ENCODE measurements around the gene ZNF12.
"Not testable (repeated sequence)": the region's sequence is repeated elsewhere in the genome, so short reads cannot be mapped to it uniquely, and the experiment has no call there.

Gene ZNF12

GRCh38 chr7:6691609-6692106 lies 15.1 kb downstream of the ZNF12 start:
- DNase-seq (ENCODE audit: low read depth in 2 of 3, low spot score in 2 of 3) = no peak

GRCh38 chr7:6691103-6691502 lies 15.6 kb downstream of the ZNF12 start:
- DNase-seq (ENCODE audit: low read depth in 2 of 3, low spot score in 2 of 3) = no peak

- no peak for DNase-seq (ENCODE audit: low read depth in 2 of 3, low spot score in 2 of 3)
Observed at GRCh38 chr7:6680146-6680545, 26.6 kb downstream of the ZNF12 start.

DNA sequence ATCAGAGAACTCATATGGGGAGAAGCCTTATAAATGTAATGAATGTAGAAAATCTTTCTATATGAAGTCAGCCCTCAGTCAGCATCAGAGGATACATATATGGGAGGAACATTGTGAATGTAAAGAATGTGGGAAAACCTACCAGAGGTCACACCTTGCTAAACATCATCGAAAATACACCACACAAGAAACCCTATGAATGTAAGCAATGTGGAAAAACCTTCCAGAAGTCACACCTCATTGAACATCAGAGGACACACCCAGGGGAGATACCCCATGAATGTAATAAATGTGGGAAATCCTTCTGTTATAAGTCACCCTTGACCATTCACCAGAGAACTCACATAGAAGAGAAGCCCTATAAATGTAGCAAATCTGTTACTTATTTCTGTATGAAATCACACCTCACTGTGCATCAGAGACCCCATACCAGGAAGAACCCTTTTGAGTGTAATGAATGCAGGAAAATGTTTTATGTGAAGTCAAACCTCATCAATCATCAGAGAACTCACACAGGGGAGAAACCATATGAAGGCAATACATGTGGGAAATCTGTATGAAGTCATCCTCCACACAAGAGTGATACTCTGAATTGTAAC lies 30.8 kb downstream of the ZNF12 start:
- no peak for DNase-seq (ENCODE audit: low read depth in 2 of 3, low spot score in 2 of 3)

- not testable (repeated sequence) for DNase-seq (ENCODE audit: low read depth in 2 of 3, low spot score in 2 of 3)
Observed at GRCh38 chr7:6670851-6671250, 35.9 kb downstream of the ZNF12 start.

GRCh38 chr7:6658618-6659345 lies 48.0 kb downstream of the ZNF12 start:
- no peak for DNase-seq (ENCODE audit: low read depth in 2 of 3, low spot score in 2 of 3)

DNA sequence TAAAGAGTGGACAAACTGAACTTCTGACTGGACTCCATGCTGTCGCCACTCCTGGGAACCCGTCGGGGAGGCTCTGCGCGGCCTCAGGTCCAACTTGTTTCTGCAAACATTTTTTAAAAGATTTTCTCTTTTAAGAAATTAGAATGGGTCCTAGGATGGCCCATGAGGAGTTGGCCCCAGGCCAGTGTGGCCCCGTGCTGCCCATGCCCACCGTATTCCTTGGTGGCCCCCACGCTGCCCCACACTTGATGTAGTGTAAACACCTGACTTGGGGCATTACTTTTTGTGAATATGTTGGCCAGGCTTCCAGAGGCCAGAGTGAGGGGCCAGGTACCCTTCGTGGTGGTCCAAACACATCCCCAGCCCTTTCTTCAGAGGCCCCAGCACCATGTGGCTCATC lies 50.3 kb downstream of the ZNF12 start:
- no peak for DNase-seq (ENCODE audit: low read depth in 2 of 3, low spot score in 2 of 3)

DNA sequence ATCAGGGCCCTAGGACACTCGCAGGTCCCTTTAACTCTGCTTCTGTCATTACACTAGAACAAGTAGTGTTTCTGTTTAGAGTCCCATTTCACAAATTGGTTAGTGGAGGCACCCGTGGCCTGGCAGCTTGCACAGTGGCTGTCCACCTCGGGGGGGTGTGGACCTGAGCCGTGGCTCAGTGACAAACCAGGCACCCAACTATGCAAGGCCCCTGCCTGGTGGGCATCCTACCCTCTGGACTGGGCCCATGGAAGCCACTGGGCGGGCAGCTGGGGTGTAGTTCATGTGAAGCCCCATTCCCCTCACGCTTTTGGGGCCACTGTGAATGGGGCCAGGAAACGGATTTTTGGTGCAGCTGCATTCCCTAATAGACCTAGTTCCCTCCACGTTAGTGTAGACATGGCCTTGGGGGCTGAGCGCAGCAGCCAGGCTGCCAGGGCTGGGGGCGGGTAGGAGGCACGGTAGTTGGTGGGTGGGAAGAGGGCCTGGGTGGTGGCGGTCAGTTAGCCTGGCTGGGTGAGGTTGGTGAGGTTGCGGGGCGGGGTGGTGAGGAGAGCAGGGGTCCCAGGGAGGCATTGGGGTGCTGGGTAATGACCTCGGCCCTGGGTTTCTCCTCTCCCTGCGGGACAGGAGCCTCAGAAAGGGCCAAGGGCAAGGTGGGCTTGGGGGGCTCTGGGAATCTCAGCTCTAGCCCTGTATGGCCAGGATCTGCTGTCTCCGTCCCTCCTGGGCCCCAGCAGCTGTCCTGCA lies 50.9 kb downstream of the ZNF12 start:
- no peak for DNase-seq (ENCODE audit: low read depth in 2 of 3, low spot score in 2 of 3)

DNA sequence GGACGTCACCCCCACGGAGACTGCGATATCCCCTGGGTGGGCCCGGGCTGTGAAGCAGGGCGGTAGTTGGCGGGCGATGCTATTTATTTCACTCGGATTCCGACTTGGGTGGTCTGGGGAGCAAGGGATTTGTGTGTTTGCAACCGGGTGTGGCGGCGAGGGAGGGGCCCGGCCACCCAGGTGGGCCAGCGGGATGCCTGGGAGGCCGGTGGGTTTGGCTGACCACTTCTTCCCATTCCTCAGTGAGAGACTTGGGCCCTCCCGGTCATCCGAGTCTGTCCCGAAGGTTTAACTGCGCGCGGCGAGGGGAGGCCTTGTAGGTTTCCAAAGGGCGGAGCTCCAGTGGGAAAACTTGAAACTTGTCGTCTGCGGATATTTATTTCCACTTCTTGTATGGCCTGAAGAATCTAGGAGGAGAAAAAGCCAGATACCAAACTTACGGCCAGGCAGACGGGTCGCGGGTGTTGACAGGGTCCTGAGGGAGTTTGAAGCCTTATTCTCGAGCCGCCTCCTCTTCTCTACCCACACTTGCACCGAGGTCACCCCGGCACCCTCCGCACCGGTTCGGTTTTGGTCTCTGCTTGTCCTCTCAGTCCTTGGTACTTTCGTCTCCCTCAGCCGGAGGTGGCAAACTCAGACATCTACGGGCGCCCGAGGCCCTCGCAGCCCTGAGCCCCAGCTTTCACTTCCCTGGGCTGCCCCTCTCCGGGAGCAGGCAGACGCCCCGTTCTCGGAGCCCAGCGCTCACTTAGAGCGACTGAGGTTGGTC lies 51.7 kb downstream of the ZNF12 start:
- DNase-seq (ENCODE audit: low read depth in 2 of 3, low spot score in 2 of 3) = no peak

DNA sequence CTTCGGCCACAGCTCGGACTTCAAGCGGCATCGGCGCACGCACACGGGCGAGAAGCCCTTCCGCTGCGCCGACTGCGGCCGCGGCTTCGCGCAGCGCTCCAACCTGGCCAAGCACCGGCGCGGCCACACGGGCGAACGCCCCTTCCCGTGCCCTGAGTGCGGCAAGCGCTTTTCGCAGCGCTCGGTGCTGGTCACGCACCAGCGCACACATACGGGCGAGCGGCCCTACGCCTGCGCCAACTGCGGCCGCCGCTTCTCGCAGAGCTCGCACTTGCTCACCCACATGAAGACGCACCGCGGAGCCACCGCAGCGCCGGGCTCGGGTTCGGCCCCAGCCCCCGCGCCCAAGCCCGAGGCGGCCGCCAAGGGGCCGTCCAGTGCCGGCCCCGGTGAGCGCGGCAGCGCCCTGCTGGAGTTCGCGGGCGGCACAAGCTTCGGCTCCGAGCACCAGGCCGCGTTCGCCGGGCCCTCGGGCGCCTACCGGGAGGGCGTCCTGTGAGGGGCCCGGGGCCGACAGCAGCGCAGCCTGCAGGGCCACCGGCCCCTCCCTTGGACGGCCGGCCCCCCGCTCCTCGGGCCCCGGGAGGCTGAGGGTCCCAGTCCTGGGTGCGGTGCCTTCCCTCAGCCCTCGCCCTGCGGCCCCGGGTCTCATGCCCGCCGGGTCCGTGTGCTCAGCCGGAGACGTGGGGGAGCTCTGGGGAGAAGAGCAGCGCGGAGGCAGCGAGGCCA lies 52.5 kb downstream of the ZNF12 start:
- no peak for DNase-seq (ENCODE audit: low read depth in 2 of 3, low spot score in 2 of 3)

DNA sequence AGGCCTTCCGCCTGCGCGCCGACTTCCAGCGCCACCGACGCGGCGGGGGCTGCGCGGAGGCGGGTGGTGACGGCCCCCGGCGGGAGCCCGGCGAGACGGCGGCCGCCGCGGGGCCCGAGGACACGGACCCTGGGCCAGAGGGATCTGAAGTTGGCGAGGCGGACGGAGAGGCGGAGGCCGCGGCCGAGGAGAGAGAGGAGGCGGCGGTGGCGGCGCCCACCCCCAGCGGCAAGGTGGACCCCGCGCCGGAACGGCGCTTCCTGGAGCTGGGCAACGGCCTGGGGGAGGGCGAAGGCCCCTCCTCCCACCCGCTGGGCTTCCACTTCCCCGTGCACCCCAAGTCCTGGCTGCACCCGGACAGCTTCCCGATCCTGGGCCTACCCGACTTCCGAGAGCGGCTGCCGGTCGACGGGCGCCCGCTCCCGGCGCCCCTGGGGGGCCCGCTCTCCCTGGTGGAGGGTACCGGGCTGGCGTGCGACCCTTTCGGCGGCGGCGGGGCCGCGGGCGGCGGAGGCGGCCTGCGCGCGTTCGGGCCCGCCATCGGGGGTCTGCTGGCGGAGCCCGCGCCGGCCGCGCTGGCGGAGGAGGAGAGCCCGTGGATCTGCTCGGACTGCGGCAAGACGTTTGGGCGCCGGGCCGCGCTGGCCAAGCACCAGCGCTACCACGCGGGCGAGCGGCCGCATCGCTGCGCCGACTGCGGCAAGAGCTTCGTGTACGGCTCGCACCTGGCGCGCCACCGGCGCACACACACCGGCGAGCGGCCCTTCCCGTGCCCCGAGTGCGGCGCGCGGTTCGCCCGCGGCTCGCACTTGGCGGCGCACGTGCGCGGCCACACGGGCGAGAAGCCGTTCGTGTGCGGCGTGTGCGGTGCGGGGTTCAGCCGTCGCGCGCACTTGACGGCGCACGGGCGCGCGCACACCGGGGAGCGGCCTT lies 53.4 kb downstream of the ZNF12 start:
- no peak for DNase-seq (ENCODE audit: low read depth in 2 of 3, low spot score in 2 of 3)

DNA sequence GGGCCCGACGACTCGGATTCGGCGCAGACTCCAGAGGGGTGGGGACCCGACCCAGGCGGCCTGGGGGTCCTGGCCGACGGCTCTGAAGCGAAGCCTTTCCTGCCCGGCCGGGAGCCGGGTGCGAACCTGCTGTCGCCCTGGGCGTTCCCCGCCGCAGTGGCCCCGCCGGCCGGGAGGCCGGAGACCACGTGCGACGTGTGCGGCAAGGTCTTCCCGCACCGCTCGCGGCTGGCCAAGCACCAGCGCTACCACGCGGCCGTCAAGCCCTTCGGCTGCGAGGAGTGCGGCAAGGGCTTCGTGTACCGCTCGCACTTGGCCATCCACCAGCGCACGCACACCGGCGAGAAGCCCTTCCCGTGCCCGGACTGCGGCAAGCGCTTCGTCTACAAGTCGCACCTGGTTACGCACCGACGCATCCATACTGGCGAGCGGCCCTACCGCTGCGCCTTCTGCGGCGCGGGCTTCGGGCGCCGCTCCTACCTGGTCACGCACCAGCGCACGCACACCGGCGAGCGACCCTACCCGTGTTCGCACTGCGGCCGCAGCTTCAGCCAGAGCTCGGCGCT lies 54.2 kb downstream of the ZNF12 start:
- DNase-seq (ENCODE audit: low read depth in 2 of 3, low spot score in 2 of 3) = no peak

GRCh38 chr7:6651851-6652445 lies 54.8 kb downstream of the ZNF12 start:
- DNase-seq (ENCODE audit: low read depth in 2 of 3, low spot score in 2 of 3) = no peak

- DNase-seq (ENCODE audit: low read depth in 2 of 3, low spot score in 2 of 3) = no peak
Observed at GRCh38 chr7:6650521-6651011, 56.2 kb downstream of the ZNF12 start.

- no peak for DNase-seq (ENCODE audit: low read depth in 2 of 3, low spot score in 2 of 3)
Observed at GRCh38 chr7:6650086-6650485, 56.7 kb downstream of the ZNF12 start.

DNA sequence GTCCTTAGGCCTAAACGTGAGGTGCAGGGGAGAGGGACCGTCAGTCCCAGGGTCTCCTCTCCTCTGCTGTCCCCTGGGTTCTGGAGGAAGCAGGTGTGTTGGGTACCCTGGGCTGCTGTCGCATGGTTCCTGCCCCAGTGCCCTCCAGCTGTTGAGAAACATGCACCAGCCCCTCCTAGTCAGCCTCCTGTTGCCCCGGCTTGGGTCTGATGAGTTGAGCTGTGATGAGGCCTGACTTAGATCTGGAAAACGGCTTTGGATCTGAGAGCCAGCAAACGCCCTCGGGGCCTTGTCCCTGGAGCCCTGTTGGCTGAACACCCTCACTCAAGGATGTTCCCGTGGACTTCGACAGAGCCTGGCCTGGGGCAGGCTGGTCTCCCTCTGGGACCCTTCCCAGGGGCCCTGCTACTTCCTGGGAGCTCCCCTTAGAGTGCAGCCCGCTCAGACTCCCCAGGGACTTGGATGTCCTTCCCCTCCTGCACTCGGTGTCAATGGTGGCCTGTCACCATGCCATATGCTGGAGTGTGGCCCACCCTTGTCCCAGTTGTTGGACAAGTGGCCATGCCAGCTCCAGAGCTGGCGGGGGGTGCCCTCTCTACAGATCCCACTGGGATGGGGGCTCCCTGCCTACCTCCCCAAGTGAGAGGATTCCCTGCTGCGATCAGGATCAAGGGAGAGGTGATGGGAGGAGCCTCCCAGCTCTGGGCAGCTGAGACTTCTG lies 57.3 kb downstream of the ZNF12 start:
- DNase-seq (ENCODE audit: low read depth in 2 of 3, low spot score in 2 of 3) = no peak

- DNase-seq (ENCODE audit: low read depth in 2 of 3, low spot score in 2 of 3) = no peak
Observed at GRCh38 chr7:6648815-6649104, 58.0 kb downstream of the ZNF12 start.

DNA sequence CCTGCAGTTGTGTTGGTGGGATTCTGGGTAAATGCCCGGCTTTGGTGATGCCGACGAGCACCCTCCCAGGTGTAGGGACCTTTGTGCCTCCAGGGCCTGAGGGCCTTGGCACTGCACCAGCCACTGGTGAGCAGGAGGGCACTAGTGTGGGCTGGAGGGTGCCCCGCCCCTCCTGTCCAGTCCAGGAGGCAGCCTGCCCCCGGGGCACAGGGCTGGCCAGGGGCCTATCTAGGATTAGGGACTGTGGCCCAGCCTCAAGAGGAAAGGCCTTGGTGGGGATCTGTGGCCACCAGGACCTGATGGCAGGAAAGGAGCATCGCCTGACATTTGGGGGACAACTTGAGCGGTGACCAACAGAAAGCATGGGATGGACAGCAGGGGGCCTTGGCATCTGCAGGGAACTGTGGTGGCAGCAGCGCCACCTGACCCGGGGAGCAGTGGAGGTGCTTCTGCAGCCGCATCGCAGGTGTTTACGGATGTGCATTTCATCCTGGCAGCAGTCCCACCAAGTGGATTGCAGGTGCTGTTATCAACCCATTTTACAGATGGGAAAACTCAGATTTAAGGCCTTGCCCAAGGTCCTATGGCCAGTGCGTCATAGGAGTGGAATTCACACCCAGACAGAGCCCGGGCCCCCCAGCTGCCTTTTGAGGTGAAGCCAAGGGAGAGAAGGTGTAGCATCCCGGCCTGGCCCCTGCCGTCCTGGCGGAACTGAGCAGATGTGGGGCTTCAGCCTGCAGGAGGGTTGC lies 58.5 kb downstream of the ZNF12 start:
- DNase-seq (ENCODE audit: low read depth in 2 of 3, low spot score in 2 of 3) = no peak
